Measurements from ENCODE around the gene PRPF31. TPM values are rescaled to one million over a fixed set of nuclear protein-coding genes. Genes with fewer than 3 reads are reported as not detected.

The PRPF31 gene
- polyA plus RNA-seq, 1 of the 3 experiments (the other 2 are of a cell fraction): 81.0 TPM

DNA sequence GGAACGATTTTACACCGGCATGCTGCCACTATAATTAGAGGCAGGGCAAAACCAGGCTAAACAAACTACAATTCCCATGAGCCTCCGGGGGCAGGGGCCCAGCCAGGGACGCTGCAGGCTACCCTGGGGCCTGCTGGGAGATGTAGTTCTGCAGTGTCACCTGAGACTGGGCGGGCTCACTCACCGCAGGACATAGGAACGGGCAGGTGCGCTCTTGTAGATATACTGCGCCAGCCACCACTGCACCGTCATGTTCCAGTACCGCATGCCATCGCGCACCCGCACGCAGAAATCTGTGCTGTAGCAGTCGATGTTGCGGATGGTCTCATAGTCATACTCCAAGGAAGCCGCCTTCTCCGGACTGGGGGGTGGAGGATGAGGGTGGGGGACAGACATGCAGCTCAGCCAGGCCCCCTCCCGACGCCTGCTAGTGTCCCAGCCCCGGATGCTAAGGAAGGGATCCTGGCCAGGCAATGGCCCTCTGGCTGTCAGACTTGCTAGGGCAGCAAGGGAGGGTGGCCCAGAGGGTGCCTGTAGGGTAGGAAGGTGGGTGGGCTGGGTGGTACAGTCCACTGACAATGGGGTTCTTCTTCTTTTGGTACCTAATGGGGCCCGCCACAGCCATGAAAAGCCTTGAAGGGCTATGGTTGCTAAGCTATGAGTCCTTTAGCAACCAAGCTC lies 63.2 kb downstream of the PRPF31 start:
- Histone ChIP-seq H3K4me2 (no peak overlapping the region), H4K20me1 (ENCODE audit: insufficient read depth) (peaks cover 5% of the 10 kb centered on the region; the same call in 1 of the 2 replicates), H2AFZ (ENCODE audit: low read depth) (no peak overlapping the region), H3K9me2 (no peaks in the 10 kb centered on the region), H3K27me3 (ENCODE audit: insufficient read depth) (no peaks in the 10 kb centered on the region), H3K27ac (ENCODE audit: low read depth in 2 of 2, low read length in 1 of 2) (no peak overlapping the region), H3F3A (replicated peaks; ENCODE audit: insufficient read depth) (peaks cover 7% of the 10 kb centered on the region), H3K79me2 (ENCODE audit: insufficient read depth) (no peaks in the 10 kb centered on the region), H3K36me3 (replicated peaks in 1 of 2; ENCODE audit: control insufficient read depth in 1 of 2, insufficient read depth in 2 of 2, low read length in 1 of 2) (peaks cover 26 to 29% of the 10 kb centered on the region in 2 experiments), H3K9me3 (no peaks in the 10 kb centered on the region), H3K4me1 (ENCODE audit: control insufficient read depth in 1 of 2, insufficient read depth in 2 of 2, low read depth in 1 of 2, low read length in 1 of 2) (peaks cover 0 to 9% of the 10 kb centered on the region in 2 experiments; a peak in 1 of 4 replicates), H3K9ac (no peak overlapping the region), H3K4me3 (ENCODE audit: low read depth in 2 of 2, low read length in 1 of 2) (no peak overlapping the region)
- POLR2A ChIA-PET: no interaction called here
- CTCF ChIA-PET: interaction anchor here (1.6 to 3.5 kb wide), 2 partner anchors 10 to 11 kb away, joined by 4 to 12 read pairs; no protein-coding TSS in a partner anchor
- peak; percentile 44 for TF ChIP-seq CHD2 (IDR thresholded peaks at IDR 0.05; ENCODE audit: low read length, partially characterized antibody)
- no peak for TF ChIP-seq RAD21 (IDR thresholded peaks at IDR 0.05; ENCODE audit: low read length)
- WGBS (ENCODE audit: low lambda C conversion rate): 88% methylated on average over 22 of the region's 23 CpGs
- DNase-seq: peak; percentile 72

DNA sequence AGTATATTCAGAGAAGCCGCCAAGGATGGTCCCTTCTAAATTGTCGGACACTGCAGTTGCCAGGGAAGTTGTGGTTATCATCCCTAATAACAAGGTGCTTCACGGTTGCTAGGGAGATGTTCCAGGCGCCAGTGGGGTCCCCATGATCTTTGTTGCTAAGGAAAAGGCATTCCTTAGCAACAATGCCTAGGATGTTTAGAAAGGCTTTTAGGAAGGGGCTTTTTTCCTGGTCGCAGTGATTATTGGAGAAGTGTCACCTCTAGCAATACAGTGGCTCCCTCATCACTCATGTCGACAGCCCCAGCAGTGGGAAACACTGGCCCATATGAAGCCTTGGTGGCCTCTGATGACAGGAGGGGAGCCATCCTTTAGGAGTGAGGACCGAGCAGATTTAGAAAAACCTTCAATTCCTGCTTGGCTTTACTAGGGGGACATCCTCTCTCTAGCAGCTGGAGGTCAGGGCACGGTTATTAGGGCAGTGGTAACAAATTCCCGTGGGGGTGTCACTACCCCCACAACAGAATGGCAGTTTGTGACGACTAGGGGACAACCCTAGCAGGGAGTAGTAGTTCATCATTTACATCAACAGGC lies 63.8 kb downstream of the PRPF31 start:
- ChIA-PET POLR2A (no interaction called here), CTCF (interaction anchor here (1.6 to 3.5 kb wide), 2 partner anchors 9 to 12 kb away, joined by 4 to 12 read pairs; no protein-coding TSS in a partner anchor)
- H3K27ac ChIP-seq (ENCODE audit: low read depth in 2 of 2, low read length in 1 of 2): no peak overlapping the region
- no peaks in the 10 kb centered on the region for H3K9me2 ChIP-seq
- H3K4me1 ChIP-seq (ENCODE audit: control insufficient read depth in 1 of 2, insufficient read depth in 2 of 2, low read depth in 1 of 2, low read length in 1 of 2): peaks cover 0 to 9% of the 10 kb centered on the region in 2 experiments; a peak in 1 of 4 replicates
- H3K4me2 ChIP-seq: no peak overlapping the region
- no peak overlapping the region for H3K4me3 ChIP-seq (ENCODE audit: low read depth in 2 of 2, low read length in 1 of 2)
- H3K79me2 ChIP-seq (ENCODE audit: insufficient read depth): 0 out of 2 replicates have a peak, but pooled peaks cover 5% of the 10 kb centered on the region
- no peak overlapping the region for H3K9ac ChIP-seq
- no peak overlapping the region for H2AFZ ChIP-seq (ENCODE audit: low read depth)
- peak; percentile 7 for DNase-seq
- H4K20me1 ChIP-seq (ENCODE audit: insufficient read depth): peaks cover 5% of the 10 kb centered on the region; the same call in 1 of the 2 replicates
- peaks cover 28 to 32% of the 10 kb centered on the region in 2 experiments for H3K36me3 ChIP-seq (replicated peaks in 1 of 2; ENCODE audit: control insufficient read depth in 1 of 2, insufficient read depth in 2 of 2, low read length in 1 of 2)
- WGBS (ENCODE audit: low lambda C conversion rate): 95% methylated on average over 9 of the region's 10 CpGs
- peaks cover 3% of the 10 kb centered on the region for H3F3A ChIP-seq (replicated peaks; ENCODE audit: insufficient read depth)
- no peaks in the 10 kb centered on the region for H3K9me3 ChIP-seq
- H3K27me3 ChIP-seq (ENCODE audit: insufficient read depth): no peaks in the 10 kb centered on the region
- TF ChIP-seq NFIC (IDR thresholded peaks at IDR 0.05; ENCODE audit: borderline replicate concordance) (no peak), SIN3A (IDR thresholded peaks at IDR 0.05; ENCODE audit: borderline replicate concordance, low read depth, low read length) (no peak), FOXJ3 (CRISPR knock-in tag; IDR thresholded peaks at IDR 0.05) (no peak), MAX (IDR thresholded peaks at IDR 0.05; ENCODE audit: low read depth) (no peak), EZH2phosphoT487 (IDR thresholded peaks at IDR 0.05; ENCODE audit: borderline replicate concordance, low read depth) (no peak), POLR2AphosphoS5 (IDR thresholded peaks at IDR 0.05; ENCODE audit: low read depth, low read length) (no peak)

GRCh38 chr19:54179921-54180461 lies 64.4 kb downstream of the PRPF31 start:
- H3K9me2 ChIP-seq: no peaks in the 10 kb centered on the region
- no peak overlapping the region for H3K27ac ChIP-seq (ENCODE audit: low read depth in 2 of 2, low read length in 1 of 2)
- TF ChIP-seq RAD21 (IDR thresholded peaks at IDR 0.05; ENCODE audit: low read length): peak; percentile 32; the same call in 1 of the 2 replicates
- TF ChIP-seq SMC3 (IDR thresholded peaks at IDR 0.05; ENCODE audit: low read depth, low read length): peak; percentile 18; the same call in 1 of the 2 replicates
- no peak for TF ChIP-seq FOXJ3 (CRISPR knock-in tag; IDR thresholded peaks at IDR 0.05)
- TF ChIP-seq, protein P1, sequence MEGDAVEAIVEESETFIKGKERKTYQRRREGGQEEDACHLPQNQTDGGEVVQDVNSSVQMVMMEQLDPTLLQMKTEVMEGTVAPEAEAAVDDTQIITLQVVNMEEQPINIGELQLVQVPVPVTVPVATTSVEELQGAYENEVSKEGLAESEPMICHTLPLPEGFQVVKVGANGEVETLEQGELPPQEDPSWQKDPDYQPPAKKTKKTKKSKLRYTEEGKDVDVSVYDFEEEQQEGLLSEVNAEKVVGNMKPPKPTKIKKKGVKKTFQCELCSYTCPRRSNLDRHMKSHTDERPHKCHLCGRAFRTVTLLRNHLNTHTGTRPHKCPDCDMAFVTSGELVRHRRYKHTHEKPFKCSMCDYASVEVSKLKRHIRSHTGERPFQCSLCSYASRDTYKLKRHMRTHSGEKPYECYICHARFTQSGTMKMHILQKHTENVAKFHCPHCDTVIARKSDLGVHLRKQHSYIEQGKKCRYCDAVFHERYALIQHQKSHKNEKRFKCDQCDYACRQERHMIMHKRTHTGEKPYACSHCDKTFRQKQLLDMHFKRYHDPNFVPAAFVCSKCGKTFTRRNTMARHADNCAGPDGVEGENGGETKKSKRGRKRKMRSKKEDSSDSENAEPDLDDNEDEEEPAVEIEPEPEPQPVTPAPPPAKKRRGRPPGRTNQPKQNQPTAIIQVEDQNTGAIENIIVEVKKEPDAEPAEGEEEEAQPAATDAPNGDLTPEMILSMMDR (IDR thresholded peaks at IDR 0.05): peak; percentile 34; the same call in 1 of the 2 replicates
- peaks cover 5% of the 10 kb centered on the region; the same call in 1 of the 2 replicates for H4K20me1 ChIP-seq (ENCODE audit: insufficient read depth)
- no peak overlapping the region for H3K9ac ChIP-seq
- H3K4me2 ChIP-seq: no peak overlapping the region
- no peaks in the 10 kb centered on the region for H3K27me3 ChIP-seq (ENCODE audit: insufficient read depth)
- CTCF ChIA-PET: interaction anchor here (1.6 to 3.5 kb wide), 2 partner anchors 9 to 12 kb away, joined by 4 to 12 read pairs; no protein-coding TSS in a partner anchor
- H3K36me3 ChIP-seq (replicated peaks in 1 of 2; ENCODE audit: control insufficient read depth in 1 of 2, insufficient read depth in 2 of 2, low read length in 1 of 2): peaks cover 28 to 33% of the 10 kb centered on the region in 2 experiments
- DNase-seq: peak; percentile 66
- H3F3A ChIP-seq (replicated peaks; ENCODE audit: insufficient read depth): peaks cover 3% of the 10 kb centered on the region
- peak overlapping the region in 1 of 2 experiments; percentile 49; a peak in 1 of 4 replicates for H3K4me3 ChIP-seq (ENCODE audit: low read depth in 2 of 2, low read length in 1 of 2)
- H2AFZ ChIP-seq (ENCODE audit: low read depth): no peak overlapping the region
- H3K4me1 ChIP-seq (ENCODE audit: control insufficient read depth in 1 of 2, insufficient read depth in 2 of 2, low read depth in 1 of 2, low read length in 1 of 2): peaks cover 0 to 9% of the 10 kb centered on the region in 2 experiments; a peak in 1 of 4 replicates
- 72% methylated on average over 10 of the region's 10 CpGs for WGBS (ENCODE audit: low lambda C conversion rate)
- H3K9me3 ChIP-seq: no peaks in the 10 kb centered on the region
- peaks cover 8% of the 10 kb centered on the region; the same call in 1 of the 2 replicates for H3K79me2 ChIP-seq (ENCODE audit: insufficient read depth)
- POLR2A ChIA-PET: no interaction called here
